ENCODE measurements around the gene C16orf74.

Gene C16orf74

DNA sequence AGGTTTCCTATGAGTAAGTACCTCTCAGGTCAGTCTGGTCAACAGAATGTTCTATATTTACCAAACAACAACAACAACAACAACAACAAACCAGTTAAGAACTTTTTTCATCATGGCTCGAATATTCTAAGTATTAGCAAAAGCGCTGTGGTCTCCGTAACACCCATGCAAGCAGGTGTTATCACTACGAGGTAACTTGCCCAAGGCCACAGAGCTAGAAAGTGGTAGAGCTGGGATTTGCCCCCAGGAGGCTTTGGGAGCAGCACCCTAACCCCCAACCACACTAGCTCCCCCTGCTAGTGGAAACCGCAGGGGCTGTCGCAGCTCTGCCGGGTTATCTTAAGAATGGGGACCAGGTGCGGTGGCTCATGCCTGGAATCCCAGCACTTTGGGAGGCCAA, 23.9 kb upstream of the C16orf74 start:
- DNase-seq (ENCODE audit: low read depth in 2 of 2): no peak

DNA sequence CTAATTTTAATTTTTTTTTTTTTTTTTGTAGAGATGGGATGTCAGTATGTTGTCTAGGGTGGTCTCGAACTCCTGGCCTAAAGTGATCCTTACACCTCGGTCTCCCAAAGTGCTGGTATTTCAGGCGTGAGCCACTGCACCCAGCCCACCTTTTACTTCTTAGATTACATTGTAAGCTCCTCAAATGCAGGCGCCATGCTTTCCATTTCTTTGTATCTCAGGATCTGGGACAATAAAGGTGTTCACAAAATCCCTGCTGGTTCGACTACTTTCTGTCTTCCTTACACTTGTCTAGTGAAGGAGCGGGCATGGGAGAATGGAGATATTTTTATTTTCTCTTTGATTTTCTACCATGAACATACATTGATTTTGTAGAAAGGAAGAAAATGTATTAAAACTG, 23.2 kb upstream of the C16orf74 start:
- no peak for DNase-seq (ENCODE audit: low read depth in 2 of 2)

DNA sequence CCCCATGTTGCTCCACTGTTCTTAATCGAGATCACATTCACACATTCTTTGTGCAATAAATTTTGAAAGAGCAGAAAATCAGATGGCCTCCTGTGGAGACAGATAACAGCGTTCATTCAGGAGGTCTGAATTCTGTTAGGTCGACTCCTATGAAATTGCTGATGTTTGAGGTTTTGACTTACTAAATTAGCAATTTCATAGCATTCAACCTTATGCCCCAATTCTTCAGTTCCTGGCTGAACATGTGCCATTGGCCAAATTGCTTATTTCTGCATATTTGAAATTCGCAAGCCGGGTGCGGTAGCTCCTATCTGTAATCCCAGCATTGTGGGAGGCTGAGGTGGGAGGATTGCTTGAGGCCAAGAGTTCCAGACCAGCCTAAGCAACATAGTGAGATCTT, 22.1 kb upstream of the C16orf74 start:
- no peak for DNase-seq (ENCODE audit: low read depth in 2 of 2)

DNA sequence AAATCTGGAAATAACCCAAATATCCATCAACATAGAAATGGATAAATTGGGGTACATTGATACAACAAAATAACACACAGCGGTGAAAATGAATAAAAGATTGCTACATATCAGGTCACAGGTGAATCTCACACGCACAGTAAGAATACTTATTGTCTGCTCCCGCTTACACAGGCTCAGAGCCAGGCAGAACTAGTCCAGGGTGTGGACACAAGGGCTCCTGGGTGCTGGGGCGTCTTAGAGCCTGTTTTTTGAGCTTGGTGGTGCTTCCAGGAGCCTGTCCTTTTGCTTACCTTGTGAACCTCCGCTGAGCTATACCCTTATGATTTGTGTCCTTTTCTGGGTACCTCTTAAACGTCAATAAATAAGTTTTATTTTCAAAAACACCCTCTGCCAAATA, 19.8 kb upstream of the C16orf74 start:
- no peak for DNase-seq (ENCODE audit: low read depth in 2 of 2)

DNA sequence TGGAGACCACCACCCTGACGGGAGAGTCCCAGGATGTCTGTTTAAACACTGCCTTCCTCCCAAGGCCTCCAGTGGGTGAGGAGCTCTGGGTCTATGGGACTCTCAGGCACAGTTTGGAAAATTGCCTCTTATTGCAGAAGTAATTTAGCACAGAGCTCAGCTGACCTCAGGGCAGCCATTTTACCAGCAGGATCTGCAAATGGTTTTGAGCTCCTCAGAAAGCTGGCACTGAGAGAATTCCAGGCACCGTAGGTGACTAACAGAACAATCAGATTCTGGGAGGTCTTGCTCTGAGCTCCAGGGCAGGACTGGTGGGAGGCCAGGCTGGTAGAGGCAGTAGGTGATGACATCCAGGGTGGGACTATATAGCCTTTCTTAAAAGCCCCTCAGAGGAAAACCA, 17.3 kb upstream of the C16orf74 start:
- DNase-seq (ENCODE audit: low read depth in 2 of 2): no peak

DNA sequence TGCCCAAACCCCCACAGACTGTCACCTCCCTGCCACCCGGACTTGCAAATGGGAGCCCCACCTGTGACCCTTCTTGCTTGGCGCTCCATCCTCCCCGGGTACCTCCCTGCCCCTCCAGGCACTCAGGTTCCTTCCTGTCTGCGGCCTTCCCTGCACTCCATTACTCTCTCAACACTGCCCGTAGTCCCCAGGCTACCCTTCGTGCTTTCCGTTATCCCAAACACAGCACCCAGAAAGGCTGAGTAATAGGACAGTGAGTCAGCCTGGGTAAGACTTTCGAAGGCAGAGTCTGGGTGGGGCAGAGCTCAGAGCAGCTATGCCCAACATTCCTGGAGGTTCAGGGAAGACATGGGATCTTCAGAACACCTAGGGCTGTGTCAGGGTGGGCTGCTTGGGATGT, 16.6 kb upstream of the C16orf74 start:
- no peak for DNase-seq (ENCODE audit: low read depth in 2 of 2)

DNA sequence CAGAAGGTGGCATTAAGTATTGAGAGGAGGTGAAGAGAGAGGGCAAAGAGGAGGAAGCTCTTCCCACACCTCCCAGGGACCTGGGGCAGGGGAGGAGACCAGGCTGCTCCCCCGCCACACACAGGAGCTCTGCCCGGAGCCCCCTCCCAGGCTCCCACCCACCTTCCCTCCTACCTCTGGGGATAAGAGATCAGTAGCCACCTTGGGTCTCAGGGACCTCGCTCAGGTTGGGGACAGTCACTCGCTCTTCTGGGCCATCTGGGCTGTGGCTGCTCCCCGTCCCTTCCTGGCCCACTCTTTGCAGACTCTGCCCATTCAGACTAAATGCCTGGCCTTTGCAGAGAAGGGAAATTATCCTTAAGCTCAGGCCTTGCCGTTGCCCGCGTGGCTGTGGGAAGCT, 14.9 kb upstream of the C16orf74 start:
- no peak for DNase-seq (ENCODE audit: low read depth in 2 of 2)

DNA sequence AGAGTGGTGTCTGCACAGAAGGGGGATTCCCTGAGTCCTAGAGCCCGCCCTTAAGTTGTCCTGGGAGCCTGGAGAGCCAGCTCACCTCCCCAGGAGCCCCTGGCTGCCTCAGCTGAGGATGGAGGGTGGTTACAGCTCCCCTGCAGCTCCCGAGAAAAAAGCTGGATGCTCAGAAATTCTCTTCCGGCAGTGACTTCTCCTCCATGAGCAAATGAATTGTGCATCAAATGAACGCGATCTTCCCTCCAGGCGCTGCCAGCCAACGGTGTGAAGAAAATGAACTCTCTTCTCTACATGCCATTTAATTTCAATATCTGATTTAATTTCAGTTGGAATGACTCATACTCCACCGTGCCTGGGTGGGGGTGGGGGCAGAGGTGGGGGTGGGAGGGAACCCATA, 14.3 kb upstream of the C16orf74 start:
- DNase-seq (ENCODE audit: low read depth in 2 of 2): no peak

DNA sequence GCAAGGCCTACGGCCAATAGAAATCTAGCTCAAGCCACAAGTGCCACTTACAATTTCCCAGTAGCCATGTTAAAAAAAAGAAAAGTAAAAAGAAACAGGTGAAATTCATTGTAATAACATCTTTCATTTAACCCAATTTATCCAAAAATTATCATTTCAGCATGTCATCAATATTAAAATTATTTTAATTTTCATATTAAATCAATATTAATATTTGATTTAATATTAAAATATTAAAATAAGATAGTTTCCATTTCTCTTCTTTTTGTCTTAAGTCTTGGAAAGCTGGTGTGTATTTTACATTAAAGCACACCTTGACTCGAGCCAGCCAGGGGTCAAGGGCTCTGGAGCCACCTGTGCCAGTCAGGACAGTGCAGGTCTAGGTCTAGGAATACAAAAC, 12.7 kb upstream of the C16orf74 start:
- DNase-seq (ENCODE audit: low read depth in 2 of 2): no peak

DNA sequence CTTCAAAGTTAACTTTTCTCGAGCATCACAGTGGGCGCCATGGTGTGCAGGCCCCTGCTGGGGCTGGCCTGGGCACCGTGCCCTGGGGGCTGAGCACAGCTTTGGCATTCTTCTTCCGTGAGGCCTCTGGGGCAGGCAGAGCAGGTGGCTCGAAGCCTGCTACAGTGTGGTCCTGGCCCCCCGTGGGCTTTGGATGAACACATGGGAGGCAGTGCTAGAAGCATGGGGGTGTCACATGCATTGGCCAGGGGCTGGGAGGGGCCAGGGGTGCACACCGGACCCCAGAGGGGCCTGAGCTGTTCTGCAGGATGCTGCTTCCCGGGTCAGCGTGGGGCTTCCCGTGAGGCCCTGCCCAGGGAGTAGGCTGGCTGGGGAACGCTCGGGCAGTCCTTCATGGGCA, 12.1 kb upstream of the C16orf74 start:
- no peak for DNase-seq (ENCODE audit: low read depth in 2 of 2)

DNA sequence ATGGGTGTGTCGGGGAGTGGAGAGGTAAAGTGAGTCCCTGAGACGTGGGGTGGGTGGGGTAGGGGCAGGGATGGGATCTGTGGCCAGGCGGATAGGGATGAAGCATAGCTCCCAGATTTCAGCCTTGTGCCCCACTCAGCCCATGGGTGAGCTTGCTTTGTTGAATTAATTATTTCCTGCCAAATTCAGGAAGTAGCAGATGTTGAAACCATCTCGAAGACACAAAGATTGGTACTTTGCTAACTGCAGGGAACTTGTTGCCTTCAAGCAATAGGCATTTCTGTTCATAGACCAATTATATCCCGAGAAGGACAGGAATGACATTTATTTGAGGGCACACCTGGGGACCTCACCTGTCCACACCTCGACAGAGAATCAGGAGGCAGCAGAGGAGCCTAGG, 11.0 kb upstream of the C16orf74 start:
- no peak for DNase-seq (ENCODE audit: low read depth in 2 of 2)

DNA sequence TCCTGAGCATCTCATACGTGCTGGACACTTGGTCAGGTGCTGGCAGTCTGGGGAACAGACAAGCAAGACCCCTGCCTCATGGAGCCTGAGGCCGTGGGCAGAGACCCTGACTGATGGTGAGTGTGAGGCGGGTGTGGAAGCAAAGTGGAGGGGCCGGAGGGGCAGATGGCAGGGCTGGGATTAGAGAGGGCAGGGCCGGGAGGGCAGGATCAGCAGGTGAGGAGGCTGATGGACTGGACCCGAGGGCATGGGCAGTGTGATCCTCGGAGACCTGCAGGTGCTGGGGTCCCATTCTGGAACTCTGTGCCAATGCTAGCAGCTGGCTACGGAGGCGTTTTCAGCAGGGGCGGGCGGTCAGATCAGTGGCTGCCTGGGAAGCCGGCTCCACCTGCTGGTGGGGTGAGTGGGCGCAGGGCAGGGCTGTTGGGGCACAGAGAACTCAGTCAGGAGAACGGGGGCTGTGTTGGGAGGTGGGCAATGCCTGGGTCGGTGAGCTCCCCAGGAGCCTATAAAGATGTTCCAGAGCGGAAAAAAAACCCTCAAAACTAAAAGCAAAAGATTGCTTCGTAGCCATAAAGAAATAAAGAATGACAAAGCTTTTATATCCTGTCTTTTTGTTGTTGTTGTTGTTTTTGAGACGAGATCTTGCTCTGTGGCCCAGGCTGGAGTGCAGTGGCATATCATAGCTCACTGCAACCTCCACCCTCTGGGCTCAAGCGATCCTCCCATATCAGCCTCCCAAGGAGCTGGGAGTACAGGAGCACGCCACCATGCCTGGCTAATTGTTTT, 8.9 kb upstream of the C16orf74 start:
- DNase-seq (ENCODE audit: low read depth in 2 of 2): no peak

DNA sequence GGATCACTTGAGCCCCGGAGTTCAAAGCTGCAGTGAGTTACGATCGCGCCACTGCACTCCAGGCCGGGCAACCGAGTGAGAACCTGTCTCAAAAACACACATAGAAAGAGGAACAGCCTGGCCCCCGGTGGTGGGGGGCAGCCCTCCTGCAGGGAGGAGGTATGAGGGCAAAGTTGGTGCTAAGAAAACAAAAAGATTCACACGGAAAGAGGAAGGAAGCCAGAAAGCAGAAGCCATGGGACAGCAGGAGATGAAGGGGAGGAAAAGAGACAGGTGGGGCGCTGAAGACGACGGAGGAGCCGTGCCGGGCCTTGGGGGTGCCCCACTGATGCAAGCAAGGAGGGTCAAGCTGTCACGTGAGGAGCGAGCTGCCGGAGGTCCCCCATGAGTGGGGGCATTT, 8.2 kb upstream of the C16orf74 start:
- DNase-seq (ENCODE audit: low read depth in 2 of 2): no peak

DNA sequence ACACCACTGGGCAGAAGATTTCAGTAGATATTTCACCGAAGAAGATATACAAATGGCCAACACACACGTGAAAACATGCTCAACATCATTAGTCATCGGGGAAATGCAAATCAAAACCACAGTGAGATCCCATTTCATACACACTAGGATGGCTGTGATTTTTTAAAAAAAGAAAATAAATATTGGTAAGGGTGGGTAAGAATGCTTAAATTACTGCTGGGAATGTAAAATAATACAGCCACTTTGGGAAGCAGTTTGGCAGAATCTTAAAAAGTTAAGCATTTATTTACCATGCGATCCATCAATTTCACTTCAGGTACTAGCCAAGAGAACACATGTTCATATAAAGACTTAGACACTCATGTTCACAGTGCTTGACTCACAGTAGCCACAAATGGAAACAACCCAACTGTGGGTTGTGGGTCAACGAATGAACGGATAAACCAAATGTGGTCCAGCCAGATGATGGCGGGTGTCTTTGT, 6.5 kb upstream of the C16orf74 start:
- DNase-seq (ENCODE audit: low read depth in 2 of 2): no peak

DNA sequence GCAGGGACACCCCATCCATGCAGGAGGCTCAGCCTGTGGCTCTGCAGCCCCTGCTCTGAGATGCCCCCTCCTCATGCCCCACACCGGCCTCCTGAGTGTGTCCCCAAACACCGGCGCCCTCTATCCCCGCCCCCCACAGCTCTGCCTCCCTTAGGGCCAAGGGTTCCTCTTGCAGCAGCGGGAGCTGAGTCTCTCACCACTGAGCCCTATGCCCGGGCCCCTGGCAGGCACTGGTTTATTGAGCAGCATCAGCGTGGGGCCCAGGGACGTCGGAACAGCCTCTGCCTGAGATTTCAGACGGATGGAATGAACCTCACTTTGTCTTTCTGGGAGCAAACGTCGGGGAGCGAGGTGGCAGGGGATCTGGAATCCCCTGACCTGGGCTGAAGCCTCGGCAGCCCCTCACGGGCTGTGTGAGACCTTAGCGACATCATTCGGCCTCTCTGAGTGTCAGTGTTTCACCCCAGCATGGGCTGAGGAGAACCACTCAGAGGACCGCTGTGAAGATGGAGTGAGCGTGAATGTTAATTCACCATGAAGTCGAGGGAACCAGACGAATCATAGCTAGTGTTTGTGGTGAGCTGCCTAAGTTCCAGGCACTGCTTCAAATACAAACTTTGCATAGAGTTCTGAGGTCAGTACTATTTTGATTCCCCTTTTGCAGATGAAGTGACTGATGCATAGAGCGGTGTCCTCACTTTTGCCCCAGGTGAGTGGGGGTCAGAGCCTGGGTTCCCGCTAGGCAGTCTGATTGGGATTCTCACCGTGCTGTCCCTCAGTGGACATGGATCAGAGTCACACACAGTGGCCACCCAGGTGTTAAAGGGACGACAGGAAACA, 5.3 kb upstream of the C16orf74 start:
- DNase-seq (ENCODE audit: low read depth in 2 of 2): no peak

DNA sequence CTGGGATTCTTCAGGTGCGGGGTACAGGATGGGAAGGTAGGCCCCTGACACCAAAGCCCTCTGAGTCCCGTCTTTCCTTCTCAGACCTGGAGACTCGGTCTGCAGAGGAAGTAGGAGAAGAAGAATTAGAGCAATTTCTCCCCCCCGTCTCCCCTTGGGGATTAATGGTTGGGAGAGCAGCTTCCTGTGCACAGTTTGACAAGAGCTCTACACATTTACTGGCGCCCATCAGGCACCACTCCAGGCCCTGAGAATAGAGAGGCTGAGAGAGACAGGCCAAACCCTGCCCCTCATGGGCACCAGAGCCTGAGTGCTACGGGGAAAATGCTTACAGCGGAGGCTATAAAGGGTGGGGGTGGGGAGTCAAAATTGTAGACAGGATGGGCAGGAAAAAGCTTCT, 3.5 kb upstream of the C16orf74 start:
- no peak for DNase-seq (ENCODE audit: low read depth in 2 of 2)

DNA sequence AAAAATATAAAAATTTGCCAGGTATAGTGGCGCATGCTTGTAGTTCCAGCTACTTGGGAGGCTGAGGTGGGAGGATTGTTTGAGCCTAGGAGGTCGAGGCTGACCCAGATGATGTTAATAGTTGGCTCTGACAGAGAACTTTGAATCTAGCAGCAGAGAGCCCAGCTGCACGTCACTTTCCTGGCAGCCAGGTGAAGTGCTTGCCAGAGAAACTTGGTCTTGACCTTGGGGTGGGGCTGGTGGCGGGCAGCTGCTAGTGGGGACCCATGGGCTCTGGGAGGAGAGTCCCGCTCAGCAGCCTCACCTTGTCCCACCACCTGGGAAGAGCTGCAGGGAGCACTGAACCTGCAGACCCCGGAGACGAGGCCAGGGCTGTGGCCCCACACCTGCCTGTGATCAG, 3.1 kb upstream of the C16orf74 start:
- no peak for DNase-seq (ENCODE audit: low read depth in 2 of 2)

DNA sequence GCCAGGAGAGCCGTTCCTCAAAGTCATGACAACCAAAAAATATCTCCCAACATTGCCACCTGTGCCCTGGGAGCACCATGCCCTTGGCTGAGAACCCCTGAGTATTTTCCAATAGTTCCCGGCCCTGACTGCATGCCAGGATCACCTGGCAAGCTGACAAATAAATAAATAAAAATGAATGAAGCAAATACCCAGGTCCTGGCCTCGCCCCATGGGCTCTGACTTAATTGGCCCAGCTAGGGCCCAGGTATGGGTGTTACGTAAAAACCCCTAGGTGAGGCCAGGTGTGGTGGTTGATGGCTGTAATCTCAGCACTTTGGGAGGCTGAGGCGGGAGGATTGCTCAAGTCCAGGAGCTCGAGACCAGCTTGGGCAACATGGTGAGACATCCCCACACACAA, 2.7 kb upstream of the C16orf74 start:
- no peak for DNase-seq (ENCODE audit: low read depth in 2 of 2)

DNA sequence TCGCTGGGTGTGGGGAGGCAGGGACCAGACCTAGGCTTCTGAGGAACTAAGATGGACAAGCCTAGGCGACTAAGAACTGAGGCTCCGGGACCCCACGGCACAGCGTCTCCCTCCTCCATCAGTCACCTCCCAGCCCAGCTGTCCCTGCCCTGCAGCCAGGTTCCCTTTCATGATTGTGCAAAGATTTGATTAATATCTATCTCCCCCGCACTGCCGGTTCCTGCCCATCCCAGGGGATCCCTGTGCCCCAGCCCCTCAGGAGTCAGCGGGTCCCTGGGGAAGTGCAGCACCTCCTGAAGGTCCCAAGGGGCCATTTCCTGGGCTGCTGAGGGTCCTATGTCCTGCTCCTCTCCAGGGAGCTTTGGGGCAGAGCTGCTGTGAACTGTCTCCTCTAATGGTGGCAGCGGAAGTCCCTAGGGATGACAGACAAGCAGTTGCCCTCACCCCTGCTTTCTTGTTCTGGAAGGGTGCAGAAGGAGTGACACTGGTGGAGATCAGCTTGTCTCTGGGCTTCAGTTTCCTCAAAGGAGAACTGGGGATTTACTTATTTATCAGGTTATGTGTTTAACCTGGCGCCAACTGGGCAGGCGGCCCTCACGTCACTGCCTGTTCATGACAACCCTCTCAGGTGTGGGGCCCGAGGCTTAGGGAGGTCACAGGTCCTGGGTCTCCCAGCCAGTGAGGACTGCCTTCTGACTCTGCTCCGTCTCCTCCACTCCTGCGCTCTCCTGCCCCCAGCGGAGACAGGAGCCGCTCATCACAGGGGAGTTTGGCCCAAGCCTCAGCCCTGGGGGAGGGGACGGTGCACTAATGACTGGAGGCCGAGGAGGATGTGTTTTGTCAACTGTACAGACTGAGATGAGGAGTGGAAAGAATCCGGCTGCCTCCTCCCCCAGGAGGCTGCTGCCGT, 1.9 kb upstream of the C16orf74 start:
- DNase-seq (ENCODE audit: low read depth in 2 of 2): no peak

DNA sequence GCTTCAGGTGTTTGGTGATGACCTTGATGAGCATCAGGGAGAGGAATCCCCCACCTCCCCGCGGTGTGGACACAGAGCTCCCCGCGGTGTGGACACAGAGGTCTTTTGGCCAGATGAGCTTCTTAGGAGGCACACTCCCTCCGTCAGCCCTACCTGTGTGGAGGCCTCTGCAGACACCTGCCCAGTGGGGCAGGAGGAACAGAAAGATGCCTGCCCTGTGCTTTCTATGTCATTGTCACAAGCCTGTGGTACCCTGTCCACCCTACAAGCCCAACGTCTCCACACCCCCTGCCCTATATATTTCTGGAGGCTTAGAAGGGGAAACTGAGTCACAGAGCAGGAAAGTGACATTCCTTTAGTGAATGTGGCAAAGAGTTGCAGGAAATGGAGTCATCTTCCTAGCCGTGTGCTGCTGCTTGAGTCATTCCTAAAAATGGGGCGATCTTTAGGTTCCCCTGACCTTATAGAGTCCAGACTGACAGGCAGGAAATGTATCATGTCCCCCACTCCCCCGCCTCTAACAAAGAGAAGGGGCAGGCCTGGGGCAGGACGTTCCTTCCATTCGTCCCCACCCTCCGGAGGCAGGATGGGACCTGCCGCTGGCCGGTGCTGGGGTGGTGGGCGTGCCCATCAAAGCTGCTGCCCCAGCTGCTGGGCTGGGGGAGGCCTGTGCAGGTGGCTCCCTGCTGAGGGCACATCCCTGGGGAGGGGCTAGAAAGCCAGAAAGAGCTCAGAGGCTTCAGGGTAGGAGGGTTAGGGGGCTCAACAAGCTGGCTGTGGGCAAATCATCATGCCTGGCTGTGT, 1.0 kb upstream of the C16orf74 start:
- DNase-seq (ENCODE audit: low read depth in 2 of 2): no peak

DNA sequence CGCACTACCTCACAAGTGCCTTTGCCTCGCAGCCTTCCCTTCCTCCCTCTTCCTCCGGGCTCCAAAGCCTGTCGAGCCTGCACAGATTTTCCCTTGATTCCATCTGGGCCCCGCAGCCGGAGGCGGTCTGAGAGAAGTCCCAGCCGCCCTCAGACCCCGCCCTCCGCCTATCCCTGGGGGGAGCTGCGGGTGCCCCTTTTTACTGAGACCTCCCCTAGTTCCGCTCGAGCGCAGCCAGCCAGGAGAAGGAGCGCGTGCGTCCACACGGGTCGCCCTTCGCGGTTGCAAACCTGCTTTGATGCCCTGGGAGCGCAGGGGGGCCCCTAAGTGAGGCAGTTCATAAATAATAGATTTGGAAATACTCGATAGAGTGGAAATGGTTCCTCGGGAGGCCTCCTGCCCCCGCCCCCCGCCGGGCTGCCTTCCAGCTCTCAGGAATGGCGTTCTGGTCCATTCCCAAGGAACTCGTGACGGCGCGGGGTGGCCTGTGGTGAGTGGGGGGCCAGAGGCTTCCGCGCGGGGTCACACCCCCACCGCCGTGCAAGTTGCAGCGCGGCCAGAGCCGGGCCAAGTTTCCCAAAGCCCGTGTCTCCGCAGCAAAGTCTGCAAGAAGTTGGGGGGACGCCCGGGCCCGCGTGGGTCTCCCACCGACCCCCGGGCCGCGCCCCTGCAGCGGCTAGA, 610 bp downstream of the C16orf74 start:
- no peak for DNase-seq (ENCODE audit: low read depth in 2 of 2)

Data from stimulated activated CD4-positive, alpha-beta T cell treated with anti-CD3 and anti-CD28 coated beads, Interleukin-12 subunit alpha, Interleukin-12 subunit beta, amount 100 ng/mL, for 24 hours (primary cell).